Thyroid gland (tissue), 4 donors: ENCODE measurements around the gene LARP1B.

Experiments used
- CTCF ChIP-seq, 6 experiments: fragments of 200-600 bp in 3 of 6; fragments of 450-650 bp in 3 of 6; sonication (generic) in 3 of 6; IDR thresholded peaks; one replicate each; pipeline ENCODE4 v1.5.1; 2016 to 2019; ENCODE audit warnings: antibody characterized with exemption in 6 of 6, mild to moderate bottlenecking in 2 of 6, inconsistent platforms in 1 of 6, moderate library complexity in 1 of 6
- POLR2A ChIP-seq, 2 donors: fragments of 450-650 bp; IDR thresholded peaks; one replicate each; pipeline ENCODE4 v1.6.1; 2017; ENCODE audit warnings: antibody characterized with exemption in 2 of 2, mild to moderate bottlenecking in 2 of 2, moderate library complexity in 1 of 2

GRCh38 chr4:128107766-128108165 lies 46.7 kb downstream of the LARP1B start:
- TF ChIP-seq CTCF (IDR thresholded peaks at IDR 0.05) (no peak), POLR2A (IDR thresholded peaks at IDR 0.05) (no peak)
